Subcutaneous abdominal adipose tissue (tissue), 5 donors: Measurements from ENCODE around the gene RPL36A.

Experiments
- H3K27ac ChIP-seq: one replicate; pipeline ENCODE4 v1.7.0; 2013; ENCODE audit warnings: low read depth, mild to moderate bottlenecking, inconsistent platforms, low read length, moderate library complexity
- H3K27me3 ChIP-seq, 5 donors: one replicate each; pipeline ENCODE4 v1.7.0; 2013; ENCODE audit warnings: low read length in 5 of 5, inconsistent platforms in 1 of 5; ENCODE audit not compliant: control insufficient read depth in 5 of 5, insufficient read depth in 4 of 5
- H3K36me3 ChIP-seq, 5 donors: one replicate each; pipeline ENCODE4 v1.7.0; 2013; ENCODE audit warnings: low read length in 5 of 5; ENCODE audit not compliant: control insufficient read depth in 5 of 5, insufficient read depth in 5 of 5
- H3K4me1 ChIP-seq, 5 donors: one replicate each; pipeline ENCODE4 v1.7.0; 2013; ENCODE audit warnings: low read length in 5 of 5, mild to moderate bottlenecking in 3 of 5, moderate library complexity in 1 of 5; ENCODE audit not compliant: control insufficient read depth in 5 of 5, insufficient read depth in 5 of 5
- H3K4me3 ChIP-seq, 5 donors: one replicate each; pipeline ENCODE4 v1.7.0; 2013; ENCODE audit warnings: low read length in 5 of 5, low read depth in 1 of 5
- H3K9ac ChIP-seq, 5 donors: one replicate each; pipeline ENCODE4 v1.7.0; 2013; ENCODE audit warnings: low read length in 5 of 5, mild to moderate bottlenecking in 4 of 5, moderate library complexity in 3 of 5
- H3K9me3 ChIP-seq, 5 donors: one replicate each; pipeline ENCODE4 v1.7.0; 2013; ENCODE audit warnings: low read length in 5 of 5; ENCODE audit not compliant: control insufficient read depth in 5 of 5
- donor health status: healthy.
- donor health status: healthy.
- donor health status: healthy.
- donor health status: healthy.
- donor health status: healthy.

The RPL36A gene

DNA sequence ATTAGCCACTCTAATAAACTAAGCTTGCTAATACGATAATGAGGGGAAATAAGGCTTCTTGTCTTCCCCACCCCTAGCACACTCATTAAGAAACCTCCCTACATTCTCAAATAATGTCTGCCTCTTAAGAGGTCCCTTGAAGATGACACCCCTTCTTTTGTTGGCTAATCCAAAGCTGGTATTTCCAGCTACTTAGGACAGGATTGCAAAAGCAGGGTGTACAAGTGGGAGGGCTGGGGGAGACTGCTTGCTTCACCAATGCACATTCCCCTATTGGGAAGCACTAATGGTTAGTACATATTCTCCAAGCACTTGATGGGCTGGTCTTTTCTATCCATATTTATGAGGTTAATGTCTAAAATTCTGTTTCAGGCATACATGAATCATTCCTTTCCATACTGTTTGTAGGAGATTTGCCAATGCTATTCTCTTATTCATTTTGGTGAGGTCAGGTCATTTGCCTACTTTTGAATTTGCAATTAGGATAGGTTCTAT, 25.5 kb upstream of the RPL36A start:
- no peak overlapping the region for H3K9ac ChIP-seq
- no peaks in the 10 kb centered on the region for H3K9me3 ChIP-seq
- no peak overlapping the region for H3K4me3 ChIP-seq
- H3K27me3 ChIP-seq, result peaks cover 4 to 14% (median 7%) of the 10 kb centered on the region in 5 donors
- H3K4me1 ChIP-seq, result no peaks in the 10 kb centered on the region
- no peak overlapping the region for H3K27ac ChIP-seq
- no peaks in the 10 kb centered on the region for H3K36me3 ChIP-seq

DNA sequence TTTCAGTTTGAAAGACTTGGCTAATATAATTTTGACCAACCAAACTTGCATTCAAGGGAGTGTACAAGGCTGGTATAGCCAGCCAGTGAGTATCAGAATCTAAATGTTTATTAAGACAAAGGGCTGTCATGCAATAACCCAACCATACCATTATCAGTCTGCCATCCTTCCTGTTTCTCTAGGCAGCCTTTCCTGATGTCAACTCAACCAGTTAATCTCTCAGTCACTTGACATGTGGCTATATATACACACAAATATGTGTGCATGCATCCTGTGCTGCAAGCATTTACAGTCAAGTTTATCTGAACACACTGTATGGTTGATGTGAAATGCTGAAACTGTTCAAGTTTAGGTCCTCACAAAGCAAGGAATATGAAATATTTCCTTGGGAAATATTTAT, 22.0 kb upstream of the RPL36A start:
- no peaks in the 10 kb centered on the region for H3K4me1 ChIP-seq
- no peaks in the 10 kb centered on the region for H3K9me3 ChIP-seq
- no peak overlapping the region for H3K9ac ChIP-seq
- H3K36me3 ChIP-seq, result no peaks in the 10 kb centered on the region
- H3K27ac ChIP-seq, result no peak overlapping the region
- no peak overlapping the region for H3K4me3 ChIP-seq
- peaks cover 0 to 5% (median 0%) of the 10 kb centered on the region in 5 donors for H3K27me3 ChIP-seq

DNA sequence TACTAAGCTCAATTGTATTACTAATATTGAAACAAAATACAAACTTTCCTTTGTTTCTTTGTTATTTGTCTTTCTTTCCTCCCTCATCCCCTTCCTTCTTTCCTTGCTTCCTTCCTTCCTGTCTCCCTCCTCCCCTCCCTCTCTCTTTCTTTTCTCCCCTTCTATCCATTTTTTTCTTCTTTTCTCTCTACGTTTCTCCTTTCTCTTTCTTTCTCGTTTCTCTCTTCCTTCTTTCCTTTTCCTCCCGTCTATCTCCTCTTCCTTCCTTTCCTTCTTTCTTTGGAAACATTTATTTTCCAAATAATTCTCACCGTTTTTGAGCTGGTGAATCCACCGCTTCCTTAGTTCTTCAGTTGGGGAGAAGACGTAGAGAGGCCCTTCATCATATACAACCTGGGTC, 21.1 kb upstream of the RPL36A start:
- Histone ChIP-seq H3K27ac (no peak overlapping the region), H3K36me3 (no peaks in the 10 kb centered on the region), H3K9me3 (no peaks in the 10 kb centered on the region), H3K4me1 (no peaks in the 10 kb centered on the region), H3K9ac (no peak overlapping the region), H3K4me3 (no peak overlapping the region), H3K27me3 (peaks cover 0 to 5% (median 0%) of the 10 kb centered on the region in 5 donors)

DNA sequence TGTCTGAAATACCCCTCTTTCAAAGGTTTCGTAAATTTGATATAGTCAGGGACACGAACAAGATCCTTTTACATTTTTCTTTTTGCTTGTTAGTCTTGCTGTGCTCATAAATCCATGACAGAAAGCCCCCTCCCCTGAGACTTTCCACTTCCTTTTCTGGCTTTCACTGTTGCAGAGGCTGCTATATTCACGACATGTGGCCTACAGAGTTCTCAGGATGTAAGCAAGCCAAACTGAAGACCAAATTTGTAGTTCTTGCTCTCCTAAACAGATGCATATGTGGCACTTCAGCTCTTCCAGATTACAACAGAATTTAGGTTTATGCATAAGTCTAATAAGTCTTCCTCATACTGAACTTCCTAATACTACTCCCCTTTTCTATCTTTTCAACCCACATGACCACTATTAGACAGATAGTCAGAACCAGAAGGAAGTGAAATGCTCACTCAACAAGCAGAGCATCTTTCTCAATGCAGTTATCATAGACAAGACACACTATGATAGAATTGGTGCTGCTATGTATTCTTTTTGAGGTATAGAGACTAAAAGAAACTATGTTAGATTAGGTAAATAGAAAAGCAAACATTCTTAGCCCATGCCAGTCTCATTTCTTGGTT, 19.8 kb upstream of the RPL36A start:
- no peak overlapping the region for H3K4me3 ChIP-seq
- H3K27ac ChIP-seq, result no peak overlapping the region
- no peaks in the 10 kb centered on the region for H3K36me3 ChIP-seq
- no peaks in the 10 kb centered on the region for H3K9me3 ChIP-seq
- no peaks in the 10 kb centered on the region for H3K4me1 ChIP-seq
- peaks cover 0 to 6% (median 2%) of the 10 kb centered on the region in 5 donors for H3K27me3 ChIP-seq
- H3K9ac ChIP-seq, result no peak overlapping the region

DNA sequence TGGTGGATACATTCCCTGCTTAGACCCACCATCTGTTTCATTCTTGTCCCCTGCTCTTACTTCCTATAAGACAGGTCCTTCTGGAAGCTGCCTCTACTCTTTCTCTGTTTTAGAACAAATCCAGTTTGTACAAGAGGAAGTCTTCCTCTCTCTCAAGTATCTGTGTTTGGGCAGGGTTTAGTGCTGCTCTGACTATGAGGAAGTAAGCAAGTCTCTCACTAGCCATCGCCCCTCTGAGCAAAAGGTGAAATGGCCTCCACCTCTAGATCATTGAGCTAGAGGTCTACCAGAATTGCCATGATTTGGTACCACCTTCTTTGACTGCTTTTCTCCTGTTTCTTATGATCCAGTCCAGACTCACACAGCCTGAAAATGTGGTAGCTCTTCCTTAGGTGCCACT, 13.3 kb upstream of the RPL36A start:
- Histone ChIP-seq H3K27ac (no peak overlapping the region), H3K4me3 (no peak overlapping the region), H3K9ac (no peak overlapping the region), H3K9me3 (no peaks in the 10 kb centered on the region), H3K27me3 (peaks cover 0 to 6% (median 3%) of the 10 kb centered on the region in 5 donors), H3K4me1 (no peaks in the 10 kb centered on the region), H3K36me3 (no peaks in the 10 kb centered on the region)

DNA sequence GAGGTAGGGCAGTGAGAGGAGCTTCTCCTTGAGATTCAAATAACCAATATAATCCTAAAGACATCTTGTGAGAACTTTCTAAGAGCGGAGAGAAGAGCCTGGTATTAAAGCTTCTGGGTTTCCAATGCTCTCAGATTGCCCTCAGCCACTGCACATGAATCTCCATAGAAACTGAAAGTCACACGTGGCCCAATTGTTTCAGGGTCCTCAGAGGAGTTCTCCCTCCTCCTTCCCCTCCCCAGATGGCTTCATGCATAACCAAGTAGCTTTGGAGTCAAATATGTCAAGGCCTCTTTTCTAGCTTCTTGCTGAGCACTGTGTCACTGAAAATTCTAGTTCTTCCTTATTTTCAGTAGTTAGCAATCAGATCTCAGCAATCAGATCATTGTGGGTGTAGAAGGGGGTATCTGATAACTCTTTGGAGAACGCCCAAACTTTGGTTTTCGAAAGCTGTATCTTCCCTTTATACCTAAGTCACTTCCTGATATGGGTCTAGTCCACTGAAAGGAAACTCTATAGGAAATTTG, 7.1 kb upstream of the RPL36A start:
- Histone ChIP-seq H3K9me3 (no peaks in the 10 kb centered on the region), H3K4me1 (no peaks in the 10 kb centered on the region), H3K4me3 (no peak overlapping the region), H3K36me3 (no peaks in the 10 kb centered on the region), H3K27me3 (peaks cover 0 to 12% (median 4%) of the 10 kb centered on the region in 5 donors), H3K9ac (no peak overlapping the region), H3K27ac (no peak overlapping the region)

DNA sequence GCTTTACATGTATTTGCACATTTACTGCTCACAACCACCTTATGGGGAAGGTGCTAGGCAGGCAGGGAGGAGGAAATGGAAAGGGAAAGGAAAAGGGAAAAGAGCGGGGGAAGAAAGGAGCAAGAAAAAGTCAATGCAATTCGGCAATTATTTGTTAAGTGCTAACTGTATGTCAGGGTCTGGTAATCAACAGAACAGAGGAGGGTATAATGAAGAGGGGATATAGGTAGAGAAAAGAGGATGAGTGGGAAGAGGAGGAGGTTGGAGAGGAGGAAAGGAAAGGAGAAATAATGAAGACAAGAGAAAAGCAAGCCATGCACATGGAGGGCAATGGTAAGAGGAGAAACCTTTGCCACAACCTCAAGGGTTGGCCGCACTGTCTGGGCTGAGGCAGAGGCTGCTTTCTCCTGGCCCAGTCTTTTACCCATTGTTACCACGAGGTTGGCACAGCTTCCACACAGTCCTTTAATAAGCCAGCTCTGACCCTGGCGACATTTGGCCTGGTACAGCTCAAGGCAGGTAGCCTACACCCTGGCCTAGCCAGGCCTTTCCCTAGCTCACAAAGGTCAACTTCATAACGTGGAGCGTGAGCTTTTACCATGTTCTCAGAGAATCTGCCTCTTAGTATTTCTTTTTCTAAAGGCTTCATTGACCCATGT, 5.7 kb upstream of the RPL36A start:
- H3K4me3 ChIP-seq, result peak overlapping the region; percentile 6 to 50 (median 40)
- peak overlapping the region in 1 of 5 donors; percentile 18 for H3K9ac ChIP-seq
- peaks cover 0 to under 1% (median 0%) of the 10 kb centered on the region in 5 donors for H3K4me1 ChIP-seq

DNA sequence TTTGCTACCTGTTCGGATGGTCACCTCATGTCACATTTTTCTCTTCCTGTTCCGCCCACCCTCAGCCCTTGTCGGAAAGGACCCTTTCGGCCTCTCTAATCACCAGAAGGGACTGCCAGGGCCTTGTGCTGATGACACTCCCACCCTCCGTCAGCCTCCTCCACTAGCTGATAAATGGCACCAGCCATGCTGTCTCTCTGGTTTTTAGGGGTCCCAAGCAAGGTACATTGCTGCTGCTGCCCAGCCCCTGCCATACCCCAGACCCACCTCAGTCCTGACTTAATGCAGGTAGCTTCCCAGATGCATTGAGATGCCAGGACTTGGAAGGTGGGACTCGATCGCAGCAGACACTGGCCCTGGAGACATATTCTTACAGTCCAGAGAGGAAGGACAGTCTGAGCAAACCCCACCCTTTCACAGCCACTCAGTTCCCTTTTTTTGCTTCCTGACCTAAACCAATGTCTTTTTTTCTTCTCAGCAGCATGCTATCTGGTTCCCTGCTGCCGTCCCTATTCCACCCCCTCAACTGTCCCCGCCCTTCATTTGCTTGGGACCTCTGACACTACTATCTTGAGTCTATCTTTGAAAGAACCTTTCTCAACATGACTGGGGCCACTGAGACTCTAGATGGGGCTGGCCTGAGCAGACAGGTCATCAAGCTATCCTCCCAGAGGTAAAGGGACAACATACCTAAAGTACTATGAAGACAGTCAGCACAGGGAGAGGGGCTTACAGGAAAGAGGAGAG, 4.8 kb upstream of the RPL36A start, which contains the start of gene BTK:
BTK (minus strand) TSS at position 397 of the 747 bp plus-strand sequence. CDS start 10,907 bp downstream, outside the sequence.
- peaks cover 0 to 2% (median 0%) of the 10 kb centered on the region in 5 donors for H3K9me3 ChIP-seq
- H3K36me3 ChIP-seq, result no peaks in the 10 kb centered on the region
- H3K9ac ChIP-seq, result peak within 1 kb of the TSS in 1 of 5 donors; percentile 18
- no peak within 1 kb of the TSS for H3K27ac ChIP-seq
- peaks cover 0 to 5% (median 3%) of the 10 kb centered on the region in 5 donors for H3K4me1 ChIP-seq
- peaks cover 2 to 13% (median 4%) of the 10 kb centered on the region in 5 donors for H3K27me3 ChIP-seq
- peak within 1 kb of the TSS; percentile 6 to 50 (median 40) for H3K4me3 ChIP-seq

More for the DNA sequence above, 5.7 kb upstream of the RPL36A start:
- no peaks in the 10 kb centered on the region for H3K9me3 ChIP-seq
- peaks cover 0 to 13% (median 4%) of the 10 kb centered on the region in 5 donors for H3K27me3 ChIP-seq
- H3K36me3 ChIP-seq, result no peaks in the 10 kb centered on the region
- no peak overlapping the region for H3K27ac ChIP-seq

DNA sequence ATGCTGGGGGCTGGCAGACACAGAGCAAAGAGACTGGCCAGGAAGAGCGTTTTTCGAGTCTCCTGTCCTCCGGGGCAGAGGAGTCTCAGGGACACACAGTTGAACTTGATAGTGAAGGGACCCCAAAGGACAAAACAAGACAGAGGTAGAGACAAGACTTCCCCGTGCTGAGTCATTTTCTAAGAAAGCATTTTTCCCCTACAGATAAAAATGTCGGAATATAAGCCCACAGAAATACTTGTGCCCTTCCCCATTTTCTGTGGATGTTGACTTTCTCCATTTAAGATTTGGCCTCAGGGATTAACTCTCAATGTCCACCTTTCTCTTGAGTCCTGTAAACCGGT, 4.3 kb upstream of the RPL36A start:
- Histone ChIP-seq H3K27ac (no peak overlapping the region), H3K9ac (no peak overlapping the region), H3K27me3 (peaks cover 2 to 13% (median 4%) of the 10 kb centered on the region in 5 donors), H3K4me3 (no peak overlapping the region), H3K9me3 (peaks cover 0 to 2% (median 0%) of the 10 kb centered on the region in 5 donors), H3K36me3 (no peaks in the 10 kb centered on the region), H3K4me1 (peaks cover 0 to 6% (median 4%) of the 10 kb centered on the region in 5 donors)
